ENCODE results near the gene ENPP1. TPM values are rescaled to one million over a fixed set of nuclear protein-coding genes. Genes with fewer than 3 reads are reported as not detected.

The ENPP1 gene
- total and polyA plus RNA-seq, 4 donors: 1.3 to 35.2 (median 14.5) TPM

DNA sequence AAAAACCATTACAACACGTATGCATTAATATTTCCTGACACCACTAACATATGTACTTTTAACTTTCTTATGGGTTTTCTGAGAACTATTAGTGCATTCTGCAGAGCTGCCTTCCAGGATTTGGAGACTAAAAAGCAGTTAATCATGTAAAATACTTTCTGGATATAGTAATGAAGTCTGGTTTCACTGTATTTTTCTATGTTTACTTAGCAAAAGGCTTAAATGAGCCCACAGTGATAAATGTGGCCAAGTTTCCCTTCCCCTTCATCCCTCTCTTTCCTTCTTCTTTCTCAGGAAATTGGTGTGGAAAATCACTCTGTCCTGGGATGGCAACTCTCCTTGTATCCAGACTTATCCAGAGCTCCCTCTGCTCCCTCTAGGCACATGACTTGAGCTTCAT lies 29.7 kb upstream of the ENPP1 start:
- intact Hi-C loops (cut with DNase I): loop anchor here in 1 of 2 donors (2.0 kb wide), 1 partner anchor 19 kb away; no protein-coding TSS in a partner anchor
- Histone ChIP-seq H3K9me3 (ENCODE audit: control insufficient read depth, low read length) (no peaks in the 10 kb centered on the region), H3K36me3 (ENCODE audit: control insufficient read depth in 1 of 2, insufficient read depth in 2 of 2, low read length in 1 of 2) (no peaks in the 10 kb centered on the region), H3K27ac (ENCODE audit: low read depth in 1 of 2, low read length in 2 of 2) (peak overlapping the region; percentile 75 to 92), H3K4me1 (ENCODE audit: control insufficient read depth in 1 of 2, insufficient read depth in 2 of 2, low read length in 2 of 2) (peaks cover 2 to 3% of the 10 kb centered on the region in 2 donors), H3K4me3 (ENCODE audit: low read length in 2 of 2) (no peak overlapping the region), H3K27me3 (ENCODE audit: control insufficient read depth in 1 of 2, insufficient read depth in 2 of 2, low read length in 1 of 2) (no peaks in the 10 kb centered on the region)
- no peak for DNase-seq
- 0 to 11% methylated on average over 1 of the region's 1 CpG for WGBS, 2 donors
- peak; percentile 36 for ATAC-seq (ENCODE audit: low FRiP score)

DNA sequence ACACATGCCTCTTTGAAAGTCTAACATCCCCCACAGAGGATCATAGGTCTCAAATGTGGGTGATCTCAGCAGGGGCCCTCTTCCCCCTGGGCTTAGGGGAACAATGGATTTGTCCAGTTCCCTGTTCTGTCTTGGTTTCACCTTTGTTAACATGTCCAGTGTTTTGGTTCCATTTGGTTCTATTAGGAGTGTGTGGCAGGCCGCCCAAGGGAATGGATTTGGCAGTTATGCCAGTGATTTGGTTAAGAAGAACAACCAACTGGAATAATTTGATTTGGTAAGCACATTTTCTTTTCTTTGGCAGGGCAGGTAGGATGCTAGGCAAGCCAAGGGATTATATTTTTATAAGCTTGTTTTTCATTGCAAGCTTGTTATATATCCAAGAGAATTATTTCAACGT lies 28.5 kb upstream of the ENPP1 start:
- H3K36me3 ChIP-seq (ENCODE audit: control insufficient read depth in 1 of 2, insufficient read depth in 2 of 2, low read length in 1 of 2): no peaks in the 10 kb centered on the region
- no peak overlapping the region for H3K4me3 ChIP-seq (ENCODE audit: low read length in 2 of 2)
- H3K9me3 ChIP-seq (ENCODE audit: control insufficient read depth, low read length): no peaks in the 10 kb centered on the region
- H3K27ac ChIP-seq (ENCODE audit: low read depth in 1 of 2, low read length in 2 of 2): peak overlapping the region in 1 of 2 donors; percentile 88
- ATAC-seq (ENCODE audit: low FRiP score) (no peak), DNase-seq (peak; percentile 67 to 80)
- H3K4me1 ChIP-seq (ENCODE audit: control insufficient read depth in 1 of 2, insufficient read depth in 2 of 2, low read length in 2 of 2): peaks cover 0 to 3% of the 10 kb centered on the region in 2 donors
- H3K27me3 ChIP-seq (ENCODE audit: control insufficient read depth in 1 of 2, insufficient read depth in 2 of 2, low read length in 1 of 2): no peaks in the 10 kb centered on the region
- intact Hi-C loops (cut with DNase I): loop anchor here in 1 of 2 donors (2.0 kb wide), 1 partner anchor 21 kb away; no protein-coding TSS in a partner anchor
- 8 to 11% methylated on average over 2 of the region's 2 CpGs for WGBS, 2 donors

GRCh38 chr6:131780600-131780999 lies 27.2 kb upstream of the ENPP1 start:
- H3K9me3 ChIP-seq (ENCODE audit: control insufficient read depth, low read length): no peaks in the 10 kb centered on the region
- no peak overlapping the region for H3K4me3 ChIP-seq (ENCODE audit: low read length in 2 of 2)
- 95 to 97% methylated on average over 11 of the region's 11 CpGs for WGBS, 2 donors
- H3K27ac ChIP-seq (ENCODE audit: low read depth in 1 of 2, low read length in 2 of 2): no peak overlapping the region
- H3K4me1 ChIP-seq (ENCODE audit: control insufficient read depth in 1 of 2, insufficient read depth in 2 of 2, low read length in 2 of 2): peaks cover 0 to 2% of the 10 kb centered on the region in 2 donors
- DNase-seq (no peak), ATAC-seq (ENCODE audit: low FRiP score) (no peak)
- H3K36me3 ChIP-seq (ENCODE audit: control insufficient read depth in 1 of 2, insufficient read depth in 2 of 2, low read length in 1 of 2): no peaks in the 10 kb centered on the region
- no peaks in the 10 kb centered on the region for H3K27me3 ChIP-seq (ENCODE audit: control insufficient read depth in 1 of 2, insufficient read depth in 2 of 2, low read length in 1 of 2)
- intact Hi-C loops (cut with DNase I): loop anchor here in 1 of 2 donors (10.0 kb wide), 1 partner anchor 86 kb away; no protein-coding TSS in a partner anchor

- Histone ChIP-seq H3K27ac (ENCODE audit: low read depth in 1 of 2, low read length in 2 of 2) (no peak overlapping the region), H3K27me3 (ENCODE audit: control insufficient read depth in 1 of 2, insufficient read depth in 2 of 2, low read length in 1 of 2) (no peaks in the 10 kb centered on the region), H3K36me3 (ENCODE audit: control insufficient read depth in 1 of 2, insufficient read depth in 2 of 2, low read length in 1 of 2) (no peaks in the 10 kb centered on the region), H3K4me3 (ENCODE audit: low read length in 2 of 2) (no peak overlapping the region), H3K4me1 (ENCODE audit: control insufficient read depth in 1 of 2, insufficient read depth in 2 of 2, low read length in 2 of 2) (peaks cover 0 to 2% of the 10 kb centered on the region in 2 donors), H3K9me3 (ENCODE audit: control insufficient read depth, low read length) (no peaks in the 10 kb centered on the region)
- DNase-seq (no peak), ATAC-seq (ENCODE audit: low FRiP score) (no peak)
- WGBS, 2 donors: 94 to 96% methylated on average over 3 of the region's 3 CpGs
- intact Hi-C loops (cut with DNase I): loop anchor here in 1 of 2 donors (10.0 kb wide), 1 partner anchor 87 kb away; no protein-coding TSS in a partner anchor
Measured at GRCh38 chr6:131781687-131782086, 26.1 kb upstream of the ENPP1 start.

- Histone ChIP-seq H3K27me3 (ENCODE audit: control insufficient read depth in 1 of 2, insufficient read depth in 2 of 2, low read length in 1 of 2) (no peaks in the 10 kb centered on the region), H3K9me3 (ENCODE audit: control insufficient read depth, low read length) (no peaks in the 10 kb centered on the region), H3K27ac (ENCODE audit: low read depth in 1 of 2, low read length in 2 of 2) (no peak overlapping the region), H3K36me3 (ENCODE audit: control insufficient read depth in 1 of 2, insufficient read depth in 2 of 2, low read length in 1 of 2) (no peaks in the 10 kb centered on the region), H3K4me1 (ENCODE audit: control insufficient read depth in 1 of 2, insufficient read depth in 2 of 2, low read length in 2 of 2) (peaks cover 0 to 2% of the 10 kb centered on the region in 2 donors), H3K4me3 (ENCODE audit: low read length in 2 of 2) (no peak overlapping the region)
- intact Hi-C loops (cut with DNase I): loop anchor here in 1 of 2 donors (10.0 kb wide), 1 partner anchor 88 kb away; no protein-coding TSS in a partner anchor
- 94 to 100% methylated on average over 1 of the region's 1 CpG for WGBS, 2 donors
- DNase-seq (no peak), ATAC-seq (ENCODE audit: low FRiP score) (no peak)
Measured at GRCh38 chr6:131782764-131783163, 25.1 kb upstream of the ENPP1 start.

DNA sequence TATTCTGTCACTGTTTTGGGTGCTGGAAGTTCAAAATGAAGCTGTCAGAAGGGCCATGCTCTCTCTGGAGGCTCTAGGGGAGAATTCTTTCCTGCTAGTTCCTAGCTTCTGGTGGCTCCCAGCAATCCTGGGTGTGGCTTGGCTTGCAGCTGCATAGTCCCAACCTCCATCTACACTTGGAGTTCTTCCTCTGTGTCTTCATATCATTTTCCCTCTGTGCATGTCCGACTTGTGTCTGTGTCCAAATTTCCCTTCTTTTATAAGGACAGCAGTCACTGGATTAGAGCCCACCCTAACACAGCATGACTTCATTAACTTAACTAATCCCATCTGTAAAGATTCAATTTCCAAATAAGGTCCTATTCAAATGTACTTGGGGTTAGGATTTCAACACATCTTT lies 23.3 kb upstream of the ENPP1 start:
- Histone ChIP-seq H3K36me3 (ENCODE audit: control insufficient read depth in 1 of 2, insufficient read depth in 2 of 2, low read length in 1 of 2) (no peaks in the 10 kb centered on the region), H3K4me1 (ENCODE audit: control insufficient read depth in 1 of 2, insufficient read depth in 2 of 2, low read length in 2 of 2) (no peaks in the 10 kb centered on the region), H3K9me3 (ENCODE audit: control insufficient read depth, low read length) (no peaks in the 10 kb centered on the region), H3K27ac (ENCODE audit: low read depth in 1 of 2, low read length in 2 of 2) (no peak overlapping the region), H3K4me3 (ENCODE audit: low read length in 2 of 2) (no peak overlapping the region), H3K27me3 (ENCODE audit: control insufficient read depth in 1 of 2, insufficient read depth in 2 of 2, low read length in 1 of 2) (no peaks in the 10 kb centered on the region)
- ATAC-seq (ENCODE audit: low FRiP score): peak; percentile 43
- 79 to 83% methylated on average over 1 of the region's 1 CpG for WGBS, 2 donors
- intact Hi-C loops (cut with DNase I): loop anchor here in 1 of 2 donors (10.0 kb wide), 1 partner anchor 90 kb away; no protein-coding TSS in a partner anchor
- no peak for DNase-seq

DNA sequence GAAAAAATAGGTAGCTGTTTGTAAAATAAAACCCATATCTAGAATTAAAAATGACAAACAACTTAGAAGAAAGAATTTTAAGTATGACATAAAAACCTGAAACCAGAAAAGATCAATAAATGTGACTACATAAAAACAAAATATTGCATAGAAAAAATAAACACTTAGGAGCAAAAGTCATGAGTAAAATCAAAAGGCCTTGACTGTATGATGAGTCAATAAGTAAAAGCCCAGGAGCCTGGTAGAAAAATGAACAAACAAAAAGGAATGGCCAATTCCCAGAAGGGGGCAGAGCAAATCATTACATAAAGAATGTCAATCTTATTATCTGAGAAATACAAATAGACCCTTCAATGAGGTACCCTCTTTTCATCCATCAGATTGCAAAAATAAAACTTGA lies 20.7 kb upstream of the ENPP1 start:
- Histone ChIP-seq H3K4me3 (ENCODE audit: low read length in 2 of 2) (no peak overlapping the region), H3K27me3 (ENCODE audit: control insufficient read depth in 1 of 2, insufficient read depth in 2 of 2, low read length in 1 of 2) (no peaks in the 10 kb centered on the region), H3K4me1 (ENCODE audit: control insufficient read depth in 1 of 2, insufficient read depth in 2 of 2, low read length in 2 of 2) (no peaks in the 10 kb centered on the region), H3K9me3 (ENCODE audit: control insufficient read depth, low read length) (no peaks in the 10 kb centered on the region), H3K27ac (ENCODE audit: low read depth in 1 of 2, low read length in 2 of 2) (no peak overlapping the region), H3K36me3 (ENCODE audit: control insufficient read depth in 1 of 2, insufficient read depth in 2 of 2, low read length in 1 of 2) (no peaks in the 10 kb centered on the region)
- intact Hi-C loops (cut with DNase I): loop anchor here (5.0 to 10.0 kb wide), 3 partner anchors 90 to 125 kb away; no protein-coding TSS in a partner anchor
- ATAC-seq (ENCODE audit: low FRiP score) (no peak), DNase-seq (no peak)

GRCh38 chr6:131787766-131788712 lies 19.8 kb upstream of the ENPP1 start:
- peak; percentile 48 for ATAC-seq (ENCODE audit: low FRiP score)
- no peak overlapping the region for H3K27ac ChIP-seq (ENCODE audit: low read depth in 1 of 2, low read length in 2 of 2)

More at GRCh38 chr6:131787766-131788712, 19.8 kb upstream of the ENPP1 start:
- intact Hi-C loops (cut with DNase I): loop anchor here (5.0 to 10.0 kb wide), 3 partner anchors 91 to 124 kb away; no protein-coding TSS in a partner anchor
- 40 to 46% methylated on average over 8 of the region's 8 CpGs for WGBS, 2 donors
- no peak overlapping the region for H3K4me3 ChIP-seq (ENCODE audit: low read length in 2 of 2)
- H3K27me3 ChIP-seq (ENCODE audit: control insufficient read depth in 1 of 2, insufficient read depth in 2 of 2, low read length in 1 of 2): no peaks in the 10 kb centered on the region
- H3K4me1 ChIP-seq (ENCODE audit: control insufficient read depth in 1 of 2, insufficient read depth in 2 of 2, low read length in 2 of 2): no peaks in the 10 kb centered on the region
- no peaks in the 10 kb centered on the region for H3K36me3 ChIP-seq (ENCODE audit: control insufficient read depth in 1 of 2, insufficient read depth in 2 of 2, low read length in 1 of 2)
- no peak for DNase-seq
- no peaks in the 10 kb centered on the region for H3K9me3 ChIP-seq (ENCODE audit: control insufficient read depth, low read length)

Data from aorta (tissue), 5 donors.